HG03135 (cell line): ENCODE results near the gene PVRIG.
"Not testable (repeated sequence)": the region's sequence is repeated elsewhere in the genome, so short reads cannot be mapped to it uniquely, and the experiment has no call there.

Experiments
- ATAC-seq: cut with Tn5 transposase; IDR thresholded peaks from one replicate; pipeline ENCODE4 v1.9.1; 2021; ENCODE audit warnings: mild to moderate bottlenecking, moderate library complexity; ENCODE audit not compliant: unreplicated experiment

The PVRIG gene

DNA sequence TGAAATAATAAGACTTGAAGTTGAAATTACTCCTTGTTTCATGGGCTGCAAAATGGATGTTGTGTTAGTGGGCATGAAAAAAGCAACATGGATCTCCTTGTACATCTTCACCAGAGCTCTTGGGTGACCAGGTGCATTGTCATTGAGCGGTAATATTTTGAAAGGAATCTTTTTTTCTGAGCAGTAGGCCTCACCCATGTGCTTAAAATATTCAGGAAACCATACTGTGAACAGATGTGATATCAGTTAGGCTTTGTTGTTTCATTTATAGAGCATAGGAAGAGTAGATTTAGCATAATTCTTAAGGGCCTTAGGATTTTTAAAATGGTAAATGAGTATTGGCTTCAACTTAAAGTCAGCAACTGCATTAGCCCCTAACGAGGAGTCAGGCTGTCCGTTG is 26.8 kb upstream of the PVRIG start:
- ATAC-seq = no peak

DNA sequence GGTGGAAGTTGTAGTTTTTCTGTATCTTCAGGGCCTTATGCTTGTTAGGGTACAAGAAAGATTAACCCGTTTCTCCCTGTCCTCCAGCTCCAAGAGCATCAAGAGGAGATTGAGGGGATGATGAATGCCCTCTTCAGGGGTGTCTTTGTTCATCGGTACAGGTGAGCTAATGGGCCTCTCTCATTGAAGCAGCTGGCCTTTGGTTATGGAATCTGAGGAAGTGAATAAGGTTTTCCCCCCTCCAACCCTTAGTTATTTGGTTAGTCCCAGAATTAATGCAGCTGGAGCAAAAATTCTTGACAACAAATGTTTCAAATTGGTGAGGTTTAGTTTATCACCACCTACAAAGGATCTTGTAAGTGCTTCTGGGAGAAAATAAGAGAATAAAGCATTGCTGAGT is 24.5 kb upstream of the PVRIG start:
- no peak for ATAC-seq

DNA sequence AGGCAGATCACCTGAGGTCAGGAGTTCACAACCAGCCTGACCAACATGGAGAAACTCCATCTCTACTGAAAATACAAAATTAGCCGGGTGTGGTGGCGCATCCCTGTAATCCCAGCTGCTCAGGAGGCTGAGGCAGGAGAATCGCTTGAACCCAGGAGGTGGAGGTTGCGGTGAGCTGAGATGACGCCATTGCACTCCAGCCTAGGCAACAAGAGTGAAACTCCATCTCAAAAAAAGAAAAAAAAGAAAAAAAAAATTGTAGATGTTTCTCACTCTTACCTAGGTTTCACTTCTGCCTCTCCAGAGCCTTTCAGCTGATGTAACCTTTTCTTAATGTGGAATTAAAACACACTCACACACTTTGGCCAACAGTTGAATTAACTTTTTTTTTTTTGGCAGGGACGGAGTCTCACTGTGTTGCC is 23.8 kb upstream of the PVRIG start:
- ATAC-seq = not testable (repeated sequence)

DNA sequence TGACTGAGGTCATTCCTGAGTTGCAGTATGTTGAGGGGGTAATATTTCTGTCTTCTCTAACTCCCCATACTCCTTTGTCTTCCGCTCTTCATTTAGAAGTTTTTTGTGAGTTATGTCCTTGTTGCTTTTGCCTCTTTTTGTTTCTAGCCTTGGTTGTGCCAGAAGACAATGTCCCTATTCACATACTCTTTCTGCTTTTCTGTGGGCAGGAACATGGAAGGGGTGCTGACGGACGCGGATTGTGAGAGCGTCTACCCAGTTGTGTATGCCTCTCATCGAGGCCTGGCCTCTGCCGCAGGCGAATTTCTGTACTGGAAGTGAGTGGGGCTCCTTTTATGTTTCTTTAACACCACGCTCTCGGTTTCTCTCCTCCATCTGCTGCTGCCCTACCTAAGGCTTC is 21.5 kb upstream of the PVRIG start:
- ATAC-seq = no peak

DNA sequence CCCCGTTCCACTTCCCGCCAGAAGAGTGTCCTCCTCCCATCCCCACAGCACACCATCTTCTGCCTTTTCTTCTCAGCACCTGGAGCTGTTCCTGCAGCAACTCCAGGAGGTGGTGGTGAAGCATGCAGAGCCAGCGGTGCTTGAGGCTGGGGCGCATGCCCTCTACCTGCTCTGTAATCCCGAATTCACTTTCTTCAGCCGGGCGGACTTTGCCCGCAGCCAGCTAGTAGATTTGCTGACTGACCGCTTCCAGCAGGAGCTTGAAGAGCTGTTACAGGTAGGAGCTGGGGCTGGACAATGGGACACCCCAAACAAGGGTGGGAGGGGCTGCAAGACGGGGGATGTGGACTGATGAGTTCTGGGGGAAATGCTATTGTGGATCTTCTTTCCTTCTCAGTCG is 19.1 kb upstream of the PVRIG start:
- ATAC-seq = no peak

DNA sequence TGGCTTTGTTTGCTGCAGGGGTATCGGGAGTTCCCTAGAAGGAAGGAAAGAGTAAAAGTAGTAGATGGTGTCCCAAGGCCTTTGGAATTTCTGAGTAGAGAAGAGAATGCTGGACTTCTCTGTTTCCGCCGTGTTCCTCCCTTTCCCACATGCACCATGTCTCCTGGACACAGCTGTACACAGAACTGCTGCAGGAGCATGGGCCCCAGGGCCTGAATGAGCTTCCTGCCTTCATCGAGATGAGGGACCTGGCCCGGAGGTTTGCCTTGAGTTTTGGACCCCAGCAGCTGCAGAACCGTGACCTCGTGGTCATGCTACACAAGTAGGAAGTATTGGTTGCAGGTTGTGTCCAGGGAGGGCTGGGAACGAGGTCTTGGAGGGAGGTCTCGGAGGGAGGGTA is 15.3 kb upstream of the PVRIG start:
- no peak for ATAC-seq

DNA sequence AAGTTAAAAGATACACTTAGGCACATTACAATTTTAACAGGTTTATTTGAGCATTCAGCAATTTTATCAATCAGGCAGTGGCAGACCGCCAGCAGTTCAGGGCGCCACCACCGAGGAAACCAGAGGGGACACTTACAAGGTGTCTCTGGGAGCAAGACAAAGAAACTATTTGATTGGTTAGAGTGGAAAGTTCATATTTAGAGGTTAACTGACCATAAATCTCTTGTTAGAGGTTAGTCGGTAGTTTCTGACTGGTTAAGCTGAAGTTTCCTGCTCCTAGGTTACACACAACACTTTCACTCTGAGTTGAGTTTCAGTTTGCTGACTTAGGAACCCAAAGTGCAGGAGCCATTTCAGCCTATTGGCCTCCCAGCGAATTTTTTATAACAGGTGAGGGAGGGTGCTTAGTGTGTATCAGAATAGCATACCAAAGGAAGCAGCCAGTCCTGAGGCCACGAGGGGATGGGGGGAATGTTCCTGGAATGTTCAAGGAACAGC is 10.8 kb upstream of the PVRIG start:
- ATAC-seq = peak; percentile 80

DNA sequence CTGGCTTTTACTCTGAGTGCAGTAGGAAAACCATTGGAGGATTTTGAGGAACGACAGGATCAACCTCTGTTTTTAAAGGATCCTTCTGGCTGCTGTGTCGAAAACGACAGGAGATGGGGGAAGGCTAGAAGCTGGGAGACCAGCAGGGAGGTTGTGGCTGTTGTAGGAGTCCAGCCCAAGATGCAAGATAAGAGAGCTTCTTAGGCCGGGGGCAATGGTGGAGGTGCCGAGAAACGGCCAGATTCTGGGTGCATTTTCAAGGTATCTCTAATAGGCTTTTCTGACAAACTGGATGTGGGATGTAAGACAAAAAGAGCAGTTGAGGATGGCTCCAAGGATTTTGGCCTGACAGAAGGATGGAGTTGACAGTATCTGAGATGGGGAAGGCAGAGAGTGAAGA is 10.3 kb upstream of the PVRIG start:
- no peak for ATAC-seq

DNA sequence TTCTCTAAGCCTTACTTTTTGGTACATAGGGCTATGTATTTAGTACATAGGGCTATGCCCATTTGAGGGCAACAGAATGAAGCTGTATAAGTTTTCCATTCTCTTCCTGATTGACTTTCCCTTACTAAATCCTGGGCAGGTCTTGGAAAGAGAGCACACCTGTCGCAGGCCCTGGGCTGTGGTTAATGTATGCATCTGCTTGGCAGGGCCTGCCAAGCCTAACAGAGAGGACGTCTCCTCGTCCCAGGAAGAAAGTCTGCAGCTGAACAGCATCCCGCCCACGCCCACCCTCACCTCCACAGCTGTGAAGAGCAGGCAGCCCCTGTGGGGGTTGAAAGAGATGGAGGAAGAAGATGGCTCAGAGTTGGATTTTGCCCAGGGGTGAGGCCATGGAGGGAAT is 8.9 kb upstream of the PVRIG start:
- ATAC-seq = no peak

DNA sequence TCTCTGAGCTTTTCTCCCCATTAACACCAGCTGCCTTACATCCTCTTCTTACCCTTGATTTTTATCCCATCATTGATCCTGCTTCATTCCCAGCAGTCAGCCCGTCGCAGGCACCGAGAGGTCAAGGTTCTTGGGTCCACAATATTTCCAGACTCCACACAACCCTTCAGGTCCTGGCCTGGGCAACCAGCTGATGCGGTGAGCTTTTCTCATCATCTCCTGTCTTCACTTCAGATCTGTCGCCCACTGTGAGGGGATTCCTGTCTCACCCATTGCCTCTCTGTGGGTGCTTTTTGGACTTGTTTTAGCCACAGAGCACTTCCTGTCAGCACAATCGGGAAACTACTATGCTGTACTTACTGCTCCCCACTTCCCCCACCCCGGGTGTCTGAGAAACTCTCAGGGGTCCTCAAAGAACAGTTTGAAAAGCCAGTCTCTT is 8.4 kb upstream of the PVRIG start:
- peak; percentile 50 for ATAC-seq

DNA sequence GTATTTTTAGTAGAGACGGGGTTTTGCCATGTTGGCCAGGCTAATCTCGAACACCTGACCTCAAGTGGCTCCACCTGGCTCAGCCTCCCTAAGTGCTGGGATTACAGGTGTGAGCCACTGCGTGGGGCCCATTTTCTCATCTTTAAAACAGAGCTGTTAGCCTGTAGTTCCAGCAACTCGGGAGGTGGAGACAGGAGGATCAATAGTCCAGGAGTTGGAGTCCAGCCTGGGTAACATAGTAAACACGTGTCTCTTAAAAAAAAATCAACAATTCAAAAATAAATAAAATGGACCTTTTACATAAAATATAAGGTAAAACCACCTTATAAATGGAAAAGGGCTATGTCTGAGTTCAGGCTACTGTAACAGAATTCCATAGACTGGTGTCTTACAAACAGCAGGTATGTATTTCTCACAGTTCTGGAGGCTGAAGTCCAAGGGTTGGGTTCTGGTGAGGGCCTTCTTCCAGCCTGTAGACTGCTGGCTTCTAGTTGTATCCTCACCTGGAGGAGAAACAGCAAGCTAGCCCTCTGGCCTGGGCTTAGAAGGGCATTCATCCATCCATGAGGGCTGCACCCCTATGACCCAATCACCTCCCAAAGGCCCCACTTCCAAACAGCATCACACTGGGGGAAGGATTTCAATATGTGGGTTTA is 7.0 kb upstream of the PVRIG start:
- ATAC-seq = no peak

DNA sequence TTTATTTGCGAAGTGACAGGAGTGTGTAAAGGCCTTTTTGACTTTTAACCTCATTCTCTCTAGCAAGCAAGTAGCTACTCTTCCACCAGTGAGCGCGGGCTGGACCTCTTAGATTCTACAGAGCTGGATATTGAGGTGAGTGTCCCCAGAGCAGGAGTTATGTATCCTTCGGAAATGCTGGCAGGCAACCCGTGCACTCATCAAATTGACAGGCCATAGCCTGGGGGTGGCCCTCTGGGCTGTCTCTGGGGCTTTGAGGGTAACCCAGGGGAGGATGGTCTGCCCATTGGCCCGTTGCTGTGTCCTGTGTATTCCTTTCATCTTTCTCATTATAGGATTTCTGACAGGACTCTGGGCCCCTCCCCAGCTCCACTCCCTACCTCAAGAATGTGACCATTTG is 6.1 kb upstream of the PVRIG start:
- ATAC-seq = no peak

DNA sequence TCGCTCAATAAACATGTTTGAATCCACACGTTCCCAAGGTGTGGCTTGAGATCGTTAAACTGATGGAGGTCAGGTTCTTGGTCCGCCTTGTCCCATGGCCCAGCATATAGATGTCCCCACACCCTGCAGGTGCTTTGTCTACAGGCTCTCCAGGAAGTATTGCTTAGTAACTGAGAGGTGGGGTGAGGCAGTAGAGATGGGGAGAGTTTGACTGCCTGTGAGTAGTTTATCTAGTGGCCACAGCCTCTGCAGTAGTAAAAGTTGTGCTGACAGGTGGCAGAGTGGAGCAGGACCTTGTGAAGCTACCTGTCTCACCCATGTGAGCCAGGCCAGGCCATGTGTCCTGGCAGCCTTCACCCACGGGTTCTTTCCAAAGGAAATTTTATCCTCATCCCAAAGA is 5.4 kb upstream of the PVRIG start:
- ATAC-seq = not testable (repeated sequence)

DNA sequence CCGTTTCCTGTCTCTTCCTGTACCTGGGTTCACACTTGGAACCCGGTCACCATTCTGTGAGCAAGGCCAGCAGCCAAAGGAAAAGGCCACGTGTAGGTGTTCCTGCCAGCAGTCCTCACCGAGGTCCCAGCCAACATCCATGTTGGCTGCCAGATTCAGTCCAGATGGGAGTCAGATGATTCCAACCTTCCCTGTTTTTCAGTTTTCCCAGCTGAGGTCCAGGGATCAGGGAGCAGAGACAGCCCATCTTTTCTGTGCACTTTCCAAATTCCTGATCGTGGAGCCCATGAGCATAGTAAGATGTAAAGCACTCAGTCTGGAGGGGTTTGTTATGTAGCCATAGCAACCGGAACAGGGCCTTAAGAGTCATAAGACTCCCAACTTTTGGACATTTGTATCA is 3.9 kb upstream of the PVRIG start:
- ATAC-seq = no peak

DNA sequence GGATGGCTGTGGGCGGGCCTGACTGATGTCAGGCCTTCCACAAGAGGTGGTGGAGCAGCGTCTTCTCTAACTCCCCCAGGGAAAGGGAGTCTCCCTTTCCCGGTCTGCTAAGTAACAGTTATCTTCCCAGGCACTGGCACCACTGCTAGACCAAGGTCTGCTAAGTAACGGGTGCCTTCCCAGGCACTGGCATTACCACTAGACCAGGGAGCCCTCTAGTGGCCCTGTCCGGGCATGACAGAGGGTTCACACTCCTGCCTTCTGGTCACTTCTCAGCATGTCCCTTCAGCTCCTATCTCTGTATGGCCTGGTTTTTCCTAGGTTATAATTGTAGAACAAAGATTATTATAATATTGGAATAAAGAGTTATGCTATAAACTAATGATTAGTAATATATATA is 1.8 kb upstream of the PVRIG start:
- not testable (repeated sequence) for ATAC-seq

DNA sequence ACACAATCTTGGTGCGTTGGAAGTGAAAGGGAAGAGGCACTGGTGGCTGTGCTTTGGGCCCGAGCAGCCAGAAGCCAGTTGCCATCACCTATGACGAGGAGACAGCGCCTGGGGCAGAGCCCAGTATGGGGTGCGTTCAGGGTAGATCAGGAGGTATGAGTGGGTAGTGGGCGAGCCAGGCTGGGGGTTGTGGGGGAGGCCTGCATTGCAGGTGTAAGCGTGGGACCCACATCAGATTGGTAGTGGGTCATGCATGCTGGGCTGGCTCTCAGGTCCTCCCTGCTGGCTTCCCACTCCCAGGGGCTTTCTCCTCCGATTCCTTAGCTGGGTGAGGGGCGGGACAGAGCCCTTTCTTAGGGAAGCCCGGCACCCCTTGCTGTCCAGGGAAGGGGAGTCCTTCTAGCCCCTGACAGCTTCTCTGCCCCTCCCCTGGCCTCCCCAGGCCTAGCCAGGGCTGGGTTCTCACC is 445 bp upstream of the PVRIG start:
- no peak for ATAC-seq

DNA sequence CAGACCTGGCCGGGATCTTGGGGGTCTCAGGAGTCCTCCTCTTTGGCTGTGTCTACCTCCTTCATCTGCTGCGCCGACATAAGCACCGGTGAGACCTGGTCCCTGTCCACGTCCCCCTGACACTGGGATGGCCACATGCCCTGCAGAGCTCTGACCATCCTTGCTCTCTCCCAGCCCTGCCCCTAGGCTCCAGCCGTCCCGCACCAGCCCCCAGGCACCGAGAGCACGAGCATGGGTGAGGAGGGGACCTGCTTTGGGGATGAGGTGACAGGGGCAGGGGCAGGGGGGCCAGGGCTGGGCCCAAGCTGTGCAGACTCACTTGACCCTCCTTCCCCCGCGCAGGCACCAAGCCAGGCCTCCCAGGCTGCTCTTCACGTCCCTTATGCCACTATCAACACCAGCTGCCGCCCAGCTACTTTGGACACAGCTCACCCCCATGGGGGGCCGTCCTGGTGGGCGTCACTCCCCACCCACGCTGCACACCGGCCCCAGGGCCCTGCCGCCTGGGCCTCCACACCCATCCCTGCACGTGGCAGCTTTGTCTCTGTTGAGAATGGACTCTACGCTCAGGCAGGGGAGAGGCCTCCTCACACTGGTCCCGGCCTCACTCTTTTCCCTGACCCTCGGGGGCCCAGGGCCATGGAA is 959 bp downstream of the PVRIG start:
- no peak for ATAC-seq

DNA sequence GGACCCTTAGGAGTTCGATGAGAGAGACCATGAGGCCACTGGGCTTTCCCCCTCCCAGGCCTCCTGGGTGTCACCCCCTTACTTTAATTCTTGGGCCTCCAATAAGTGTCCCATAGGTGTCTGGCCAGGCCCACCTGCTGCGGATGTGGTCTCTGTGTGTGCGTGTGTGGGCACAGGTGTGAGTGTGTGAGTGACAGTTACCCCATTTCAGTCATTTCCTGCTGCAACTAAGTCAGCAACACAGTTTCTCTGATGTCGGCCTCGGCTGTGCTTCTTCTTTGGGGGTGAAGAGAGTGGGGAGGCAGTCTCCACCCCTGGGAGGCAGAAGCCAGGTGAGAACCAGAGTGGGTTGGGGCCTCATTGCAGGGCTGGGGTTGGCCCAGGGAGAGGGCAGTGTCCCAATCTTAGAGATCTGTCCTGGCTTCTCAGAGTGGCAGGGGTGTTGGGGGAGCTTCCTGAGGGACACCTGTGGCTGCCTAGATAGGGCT is 1.5 kb downstream of the PVRIG start:
- peak; percentile 51 for ATAC-seq

DNA sequence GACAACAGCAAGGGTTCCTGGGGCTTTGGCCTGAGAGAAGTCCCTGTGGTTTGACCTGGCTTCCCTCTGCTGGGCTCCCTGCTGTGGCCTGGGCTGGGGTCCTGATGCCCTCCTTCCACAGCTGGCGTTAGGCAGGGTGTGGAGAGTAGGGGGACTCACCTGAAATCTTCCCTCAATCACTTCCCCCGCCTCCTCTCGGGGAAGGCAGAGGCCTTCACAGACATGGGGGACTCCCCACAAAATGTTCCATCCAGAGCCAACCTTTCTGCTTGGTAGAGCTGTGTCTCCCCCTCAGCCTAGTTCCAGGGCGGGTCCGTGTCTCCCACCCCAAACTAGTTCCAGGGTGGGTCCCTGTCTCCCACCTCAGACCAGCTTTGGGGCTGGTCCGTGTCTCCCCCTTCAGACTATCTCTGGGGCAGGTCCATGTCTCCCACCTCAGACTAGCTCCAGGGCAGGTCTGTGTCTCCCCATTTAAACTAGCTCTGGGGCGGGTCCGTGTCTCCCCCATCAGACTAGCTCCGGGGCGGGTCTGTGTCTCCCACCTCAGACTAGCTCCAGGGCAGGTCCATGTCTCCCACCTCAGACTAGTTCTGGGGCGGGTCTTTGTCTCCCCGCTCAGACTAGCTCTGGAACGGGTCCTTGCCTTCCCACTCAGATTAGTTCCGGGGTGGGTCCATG is 2.2 kb downstream of the PVRIG start:
- ATAC-seq = no peak

DNA sequence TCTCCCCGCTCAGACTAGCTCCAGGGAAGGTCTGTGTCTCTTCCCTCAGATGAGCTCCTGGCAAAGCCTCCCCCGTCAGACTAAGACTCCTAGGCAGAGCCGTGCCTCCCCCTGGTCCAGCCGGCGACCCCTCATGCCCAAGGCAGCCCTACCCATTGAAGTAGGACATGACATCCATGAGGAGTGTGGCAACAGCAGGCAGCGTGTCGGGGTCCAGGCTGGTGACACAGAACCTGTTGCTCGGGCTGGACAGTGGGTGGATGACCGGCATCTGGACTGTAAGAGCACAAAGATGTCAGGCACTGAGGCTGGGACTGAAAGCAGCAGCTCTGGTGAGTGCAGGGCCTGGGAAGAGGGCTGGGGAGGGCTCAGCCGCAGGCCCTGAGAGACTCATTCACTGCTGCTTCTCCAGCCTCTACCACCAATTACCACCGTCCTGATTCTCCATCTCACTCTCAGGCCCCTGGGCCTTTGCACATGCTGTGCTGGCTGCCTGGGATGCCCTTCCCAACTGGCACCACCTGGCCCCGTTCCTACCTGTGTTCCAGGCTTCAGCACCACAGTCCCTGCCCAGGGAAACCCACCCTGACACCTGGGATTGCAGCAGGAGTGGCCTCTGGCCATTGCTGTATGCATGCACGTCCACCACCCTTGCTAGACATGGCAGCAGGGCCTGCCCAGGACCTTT is 2.8 kb downstream of the PVRIG start:
- ATAC-seq = no peak

DNA sequence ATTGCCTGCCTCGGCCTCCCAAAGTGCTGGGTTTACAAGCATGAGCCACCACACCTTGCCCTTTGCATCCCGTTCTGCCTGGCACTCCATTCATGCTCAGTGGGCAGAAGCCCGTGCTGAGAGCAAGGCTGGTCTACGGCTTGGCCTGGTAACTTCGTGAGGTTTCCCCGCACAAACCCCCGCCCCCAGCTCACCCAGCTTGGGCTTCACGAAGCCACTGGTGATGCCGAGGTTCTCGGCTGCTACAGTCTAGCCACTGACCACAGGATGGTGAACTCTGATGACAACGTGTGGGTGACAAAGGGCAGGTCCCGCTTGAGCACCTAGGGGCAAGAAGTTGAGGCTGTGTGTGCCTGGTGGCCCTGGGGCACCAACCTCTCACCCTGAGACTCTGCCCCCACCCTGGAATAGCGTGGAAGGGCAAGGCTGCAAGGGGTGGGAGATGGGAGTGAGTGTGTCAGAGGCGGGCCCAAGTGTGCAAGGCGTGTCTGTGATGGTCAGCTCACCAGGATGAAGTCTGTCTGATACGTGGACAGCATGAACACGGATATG is 3.7 kb downstream of the PVRIG start:
- not testable (repeated sequence) for ATAC-seq
